ENCODE measurements around the gene DIAPH2.

- TF ChIP-seq EZH2phosphoT487 (IDR thresholded peaks at IDR 0.05; ENCODE audit: unreplicated experiment) (no peak), STAT1 (IDR thresholded peaks at IDR 0.05; ENCODE audit: unreplicated experiment) (no peak), ZNF462 (CRISPR knock-in tag; IDR thresholded peaks at IDR 0.05) (no peak), CTCF (conservative IDR thresholded peaks at IDR 0.05; ENCODE audit: low read depth in 2 of 2) (no peak), JUNB (IDR thresholded peaks at IDR 0.05; ENCODE audit: unreplicated experiment) (no peak), POLR2AphosphoS5 (IDR thresholded peaks at IDR 0.05; ENCODE audit: low read depth) (no peak), REST (IDR thresholded peaks at IDR 0.05; ENCODE audit: unreplicated experiment) (no peak), EZH2 (IDR thresholded peaks at IDR 0.05; ENCODE audit: low read depth, unreplicated experiment) (no peak), CREB1 (CRISPR knock-in tag; IDR thresholded peaks at IDR 0.05; ENCODE audit: low read depth) (no peak), ZNF331 (CRISPR knock-in tag; IDR thresholded peaks at IDR 0.05; ENCODE audit: low read depth) (no peak)
These were observed 36.7 kb downstream of the DIAPH2 start for GRCh38 chrX:96721354-96721753.

All from GM23338 (cell line).